GM12892 (cell line): ENCODE data around the gene RAB6B.

Experiments used
- DNase-seq: peaks from one replicate; pipeline ENCODE4 v3.0.0; 2011; ENCODE audit not compliant: insufficient read length
- FAIRE-seq: peaks from 2 replicates; lab custom pipeline; 2011; peaks lifted over from hg19 to GRCh38; lab: Jason Lieb, UNC
- POLR2A ChIP-seq: IDR thresholded peaks from 2 replicates; pipeline ENCODE4 v1.6.1; 2011; ENCODE audit warnings: low read depth, low read length, control low read depth
- POLR2AphosphoS5 ChIP-seq: IDR thresholded peaks from 2 replicates; pipeline ENCODE4 v1.6.1; 2011; ENCODE audit warnings: low read depth, low read length, control low read depth
- TAF1 ChIP-seq: IDR thresholded peaks from 2 replicates; pipeline ENCODE4 v1.6.1; 2011; ENCODE audit warnings: low read depth, mild to moderate bottlenecking, control low read depth, low read length, borderline replicate concordance

Gene RAB6B

DNA sequence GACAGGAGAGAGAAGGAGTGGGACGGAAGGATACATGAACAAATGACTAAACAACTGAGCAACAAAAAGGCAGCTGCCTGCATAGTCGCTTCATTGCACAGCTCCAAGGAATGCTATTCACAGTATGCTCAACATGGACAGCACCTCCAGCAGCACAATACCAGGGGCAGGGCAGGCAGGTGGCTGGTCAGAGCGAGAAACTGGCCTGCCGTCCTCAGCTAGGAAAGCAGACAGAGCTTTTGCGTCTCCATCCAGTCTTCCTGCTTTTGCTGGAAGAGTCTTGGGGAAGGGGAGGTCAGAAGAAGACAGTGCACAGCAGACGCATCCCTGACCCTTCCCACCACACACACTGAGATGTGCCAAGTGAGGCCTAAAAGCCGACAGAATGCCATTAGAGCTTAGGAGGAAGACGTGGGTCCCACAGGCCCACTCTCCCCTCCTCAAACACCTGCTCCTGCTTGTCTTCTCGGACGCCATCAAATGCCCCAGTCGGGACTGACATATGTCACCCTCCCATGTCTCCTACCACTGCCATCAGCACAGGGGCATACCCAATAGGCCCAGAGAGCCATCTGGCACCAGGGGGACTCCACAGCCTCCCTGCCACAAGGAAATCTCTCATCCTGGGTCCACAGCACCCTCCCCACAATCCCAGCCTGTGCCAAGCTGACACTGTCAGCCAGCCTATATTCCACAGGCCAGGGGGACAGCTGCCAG lies 3.9 kb downstream of the RAB6B start:
- no peak for DNase-seq
- no peak for FAIRE-seq
- TF ChIP-seq TAF1 (no peak), POLR2A (no peak), POLR2AphosphoS5 (no peak)

- FAIRE-seq (no peak), DNase-seq (no peak)
- TF ChIP-seq POLR2A (no peak), POLR2AphosphoS5 (no peak), TAF1 (no peak)
These were observed 4.6 kb downstream of the RAB6B start for GRCh38 chr3:133890972-133891644.

DNA sequence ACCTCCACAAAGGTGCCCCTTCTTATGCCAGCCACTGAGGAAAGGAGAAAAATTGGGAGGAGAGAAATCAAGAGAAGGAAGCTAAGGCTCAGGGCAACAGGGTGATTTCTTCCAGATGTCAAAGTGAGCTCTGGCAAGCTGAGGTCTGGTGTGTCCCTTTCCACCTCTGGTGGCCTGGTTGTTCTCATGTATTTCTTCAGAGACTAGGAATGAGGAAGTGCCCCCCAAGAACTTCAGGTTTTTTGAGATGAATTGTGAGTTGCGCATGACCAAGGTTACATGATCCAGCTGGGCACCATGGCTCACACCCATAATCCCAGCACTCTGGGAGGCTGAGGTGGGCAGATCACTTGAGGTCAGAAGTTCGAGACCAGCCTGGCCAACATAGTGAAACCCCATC lies 5.6 kb downstream of the RAB6B start:
- FAIRE-seq (no peak), DNase-seq (no peak)
- TF ChIP-seq POLR2AphosphoS5 (no peak), POLR2A (no peak), TAF1 (no peak)

- TF ChIP-seq TAF1 (no peak), POLR2A (no peak), POLR2AphosphoS5 (no peak)
- DNase-seq: no peak
- no peak for FAIRE-seq
These were observed 6.8 kb downstream of the RAB6B start for GRCh38 chr3:133888726-133889340.

DNA sequence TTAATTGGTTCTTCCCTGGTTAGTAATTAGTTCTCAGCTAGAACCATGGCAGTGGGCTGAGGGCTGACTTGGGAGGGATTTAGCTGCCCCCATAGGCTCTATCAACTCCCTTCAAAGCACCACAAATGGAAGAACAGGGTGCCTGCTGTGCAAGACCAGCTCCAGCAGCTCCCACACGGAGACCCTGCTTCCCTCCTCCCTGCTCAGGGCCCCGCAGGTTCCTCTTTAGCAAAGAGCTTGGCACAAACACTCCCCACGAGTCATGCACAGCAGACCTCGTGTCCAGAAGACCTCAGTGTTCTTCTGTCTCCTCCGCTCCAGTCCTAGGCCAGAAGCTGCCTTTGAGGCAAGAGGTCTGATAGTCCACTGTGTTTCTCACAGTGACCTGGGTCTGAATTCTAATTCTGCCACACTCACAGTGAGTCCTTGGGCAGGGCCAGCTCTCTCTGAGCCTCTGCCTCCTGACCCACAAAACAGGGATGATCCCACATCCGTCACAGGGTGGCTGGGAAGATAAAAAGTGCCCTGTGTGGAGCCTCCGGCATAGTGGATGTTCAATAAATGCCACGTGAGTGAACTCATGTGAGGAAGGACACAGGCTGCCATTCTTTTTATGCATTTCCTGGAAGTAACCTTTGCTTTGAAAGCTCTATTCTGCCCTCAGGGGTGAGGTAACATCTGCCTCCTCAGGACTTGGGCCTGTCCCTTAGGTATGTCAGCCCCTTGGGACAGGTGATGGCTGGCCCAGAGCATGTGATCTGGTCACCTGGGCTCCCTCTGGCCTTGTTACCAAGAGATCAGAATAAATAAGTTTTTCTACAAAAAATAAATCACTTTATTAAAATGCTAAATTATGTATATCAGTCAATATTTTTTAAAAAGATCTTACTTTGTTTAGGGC lies 7.6 kb downstream of the RAB6B start:
- TF ChIP-seq POLR2A (no peak), TAF1 (no peak), POLR2AphosphoS5 (no peak)
- no peak for FAIRE-seq

DNA sequence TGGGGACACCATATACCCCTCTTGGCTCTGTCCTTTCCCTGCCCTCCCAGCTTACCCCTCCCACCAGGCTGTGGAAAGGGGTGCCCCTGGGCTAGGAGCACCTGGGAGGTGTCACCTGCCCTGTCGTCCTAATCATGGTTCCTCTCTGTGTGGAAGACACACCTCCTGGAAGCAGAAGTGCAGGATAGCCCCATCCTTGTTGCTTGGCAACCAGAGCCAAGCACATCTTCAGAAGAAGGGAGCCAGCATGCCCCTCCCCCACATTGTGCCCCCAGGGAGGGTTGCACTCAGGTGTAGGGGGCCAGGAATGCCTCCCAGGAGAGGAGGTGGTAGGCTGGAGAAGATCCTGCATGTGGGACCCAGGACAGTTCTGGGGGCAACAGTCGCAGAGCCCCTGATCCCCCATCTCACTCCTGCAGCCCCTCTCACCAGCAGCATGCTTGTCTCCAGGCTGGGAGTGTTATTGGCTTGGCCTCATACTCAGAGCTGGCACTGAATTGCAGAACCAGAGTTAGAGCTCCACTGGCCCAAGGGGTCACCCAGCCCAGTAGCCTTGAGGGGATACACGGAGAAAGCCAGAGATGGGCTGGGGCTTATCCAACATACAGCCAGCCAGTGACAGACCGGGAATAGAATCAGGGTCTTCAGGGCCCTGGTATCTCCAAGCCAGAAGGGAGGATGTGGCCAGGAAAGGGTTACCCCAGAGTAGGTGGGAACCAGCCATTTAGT lies 8.4 kb downstream of the RAB6B start:
- no peak for FAIRE-seq
- TF ChIP-seq POLR2AphosphoS5 (no peak), POLR2A (no peak), TAF1 (no peak)
- no peak for DNase-seq

More for the DNA sequence above, 7.6 kb downstream of the RAB6B start:
- no peak for DNase-seq

GRCh38 chr3:133886031-133886722 lies 9.5 kb downstream of the RAB6B start:
- FAIRE-seq (no peak), DNase-seq (no peak)

GRCh38 chr3:133884887-133885711 lies 10.6 kb downstream of the RAB6B start:
- no peak for DNase-seq
- TF ChIP-seq POLR2AphosphoS5: no peak
- TF ChIP-seq POLR2A: no peak
- FAIRE-seq: no peak

More at GRCh38 chr3:133886031-133886722, 9.5 kb downstream of the RAB6B start:
- TF ChIP-seq POLR2AphosphoS5: no peak
- TF ChIP-seq POLR2A: no peak
- TF ChIP-seq TAF1: no peak

DNA sequence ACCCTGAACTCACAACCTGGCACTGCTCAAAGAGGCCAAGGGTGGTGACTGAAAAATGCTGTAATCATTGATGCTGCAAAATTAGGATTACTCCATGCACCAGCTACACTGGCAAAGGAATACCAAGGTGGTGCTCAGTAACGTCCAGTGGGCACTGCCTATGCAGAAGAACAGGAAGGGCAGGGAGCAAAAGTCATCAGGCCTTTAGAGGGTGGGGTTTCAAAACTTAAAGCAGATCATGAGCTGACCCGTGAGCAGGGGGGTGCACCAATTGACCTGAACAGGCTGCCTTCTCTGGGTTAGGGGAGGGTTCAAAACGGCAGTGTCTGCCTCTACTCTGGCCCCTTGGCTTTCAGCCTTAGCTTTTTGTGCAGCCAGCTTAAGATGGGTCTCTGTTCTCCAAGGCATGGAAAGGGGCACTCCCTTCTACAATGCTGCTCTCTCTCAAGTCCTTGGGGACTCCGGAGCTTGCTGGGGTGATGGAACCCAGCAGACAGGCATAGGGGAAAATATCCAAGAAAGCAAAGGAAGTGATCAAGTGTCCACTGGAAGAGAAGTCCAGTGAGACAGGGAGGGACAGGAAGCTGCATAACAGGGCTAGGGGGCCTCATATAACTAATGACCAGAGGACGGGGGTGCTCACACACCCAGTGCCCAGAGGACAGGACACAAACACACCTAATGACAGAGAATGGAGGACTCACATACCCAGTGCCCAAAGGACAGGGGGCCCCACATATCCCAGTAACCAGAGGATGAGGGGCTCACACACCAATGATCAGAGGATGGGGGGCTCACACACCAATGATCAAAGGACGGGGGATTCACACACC lies 11.4 kb downstream of the RAB6B start:
- DNase-seq (no peak), FAIRE-seq (no peak)
- no peak for TF ChIP-seq TAF1
- no peak for TF ChIP-seq POLR2AphosphoS5
- TF ChIP-seq POLR2A: no peak
